Nephron (organoid): ENCODE measurements around the gene EPHB6.
A peak's percentile ranks its signal among the peaks of the same experiment; 100 is the strongest.

Experiments used
- H3K27ac Mint-ChIP-seq, 3 experiments: 2 replicates each; pipeline ENCODE4 v1.8.0; 2020; ENCODE audit warnings: mixed read lengths in 3 of 3, mild to moderate bottlenecking in 2 of 3, moderate library complexity in 1 of 3
- H3K27me3 Mint-ChIP-seq: 2 replicates; pipeline ENCODE4 v1.8.0; 2021; ENCODE audit warnings: low read depth, mild to moderate bottlenecking, moderate library complexity, mixed read lengths
- H3K36me3 Mint-ChIP-seq: 2 replicates; pipeline ENCODE4 v1.8.0; 2020; ENCODE audit warnings: low read depth, mixed read lengths
- H3K4me1 Mint-ChIP-seq: 2 replicates; pipeline ENCODE4 v1.8.0; 2020; ENCODE audit warnings: mixed read lengths
- H3K4me3 Mint-ChIP-seq, 3 experiments: 2 replicates each; pipeline ENCODE4 v1.8.0; 2020; ENCODE audit warnings: mild to moderate bottlenecking in 3 of 3, mixed read lengths in 3 of 3, moderate library complexity in 2 of 3
- H3K9me3 Mint-ChIP-seq: 2 replicates; pipeline ENCODE4 v1.8.0; 2020; ENCODE audit warnings: mixed read lengths
- CTCF ChIP-seq, 3 experiments: fragments of 200-600 bp; sonication (generic); IDR thresholded peaks; one replicate each; pipeline ENCODE4 v1.5.0; 2021; ENCODE audit warnings: antibody characterized with exemption in 3 of 3; ENCODE audit not compliant: unreplicated experiment in 3 of 3

EPHB6 gene

GRCh38 chr7:142883571-142884285 lies 28.9 kb downstream of the EPHB6 start:
- Mint-ChIP-seq H3K4me3 (peak overlapping the region in 2 of 3 experiments; percentile 14 to 28), H3K27me3 (peaks cover 16% of the 10 kb centered on the region)

GRCh38 chr7:142884286-142884640 lies 29.4 kb downstream of the EPHB6 start:
- Mint-ChIP-seq H3K36me3 (no peaks in the 10 kb centered on the region), H3K9me3 (no peaks in the 10 kb centered on the region), H3K4me1 (no peaks in the 10 kb centered on the region), H3K27me3 (peaks cover 16% of the 10 kb centered on the region), H3K27ac (peak overlapping the region; percentile 33 to 79 (median 69)), H3K4me3 (peak overlapping the region in 2 of 3 experiments; percentile 14 to 58)
- no peak for TF ChIP-seq CTCF (IDR thresholded peaks at IDR 0.05; ENCODE audit: unreplicated experiment in 3 of 3)

More at GRCh38 chr7:142883571-142884285, 28.9 kb downstream of the EPHB6 start:
- Mint-ChIP-seq H3K4me1 (no peaks in the 10 kb centered on the region), H3K27ac (peak overlapping the region; percentile 33 to 79 (median 69)), H3K9me3 (no peaks in the 10 kb centered on the region), H3K36me3 (no peaks in the 10 kb centered on the region)
- TF ChIP-seq CTCF (IDR thresholded peaks at IDR 0.05; ENCODE audit: unreplicated experiment in 3 of 3) = no peak

- Mint-ChIP-seq H3K4me3 (peak within 1 kb of the TSS in 2 of 3 experiments; percentile 47 to 77), H3K27me3 (peaks cover 6% of the 10 kb centered on the region), H3K4me1 (no peaks in the 10 kb centered on the region), H3K9me3 (no peaks in the 10 kb centered on the region), H3K27ac (peak within 1 kb of the TSS; percentile 33 to 79 (median 69)), H3K36me3 (no peaks in the 10 kb centered on the region)
- no peak for TF ChIP-seq CTCF (IDR thresholded peaks at IDR 0.05; ENCODE audit: unreplicated experiment in 3 of 3)
Observed at GRCh38 chr7:142885311-142886230, 30.7 kb downstream of the EPHB6 start, which contains the start of gene TRPV6. TRPV6 (minus strand) TSS chr7:142885745.

- Mint-ChIP-seq H3K27me3 (peaks cover 3% of the 10 kb centered on the region), H3K4me1 (no peaks in the 10 kb centered on the region), H3K4me3 (no peak overlapping the region), H3K27ac (peak overlapping the region in 1 of 3 experiments; percentile 13), H3K9me3 (no peaks in the 10 kb centered on the region), H3K36me3 (no peaks in the 10 kb centered on the region)
- no peak for TF ChIP-seq CTCF (IDR thresholded peaks at IDR 0.05; ENCODE audit: unreplicated experiment in 3 of 3)
Observed at GRCh38 chr7:142886866-142887265, 32.0 kb downstream of the EPHB6 start.

GRCh38 chr7:142887282-142888015 lies 32.6 kb downstream of the EPHB6 start:
- TF ChIP-seq CTCF (IDR thresholded peaks at IDR 0.05; ENCODE audit: unreplicated experiment in 3 of 3) = no peak
- peak overlapping the region in 1 of 3 experiments; percentile 13 for H3K27ac Mint-ChIP-seq
- H3K4me3 Mint-ChIP-seq = no peak overlapping the region
- peaks cover 3% of the 10 kb centered on the region for H3K27me3 Mint-ChIP-seq
- H3K36me3 Mint-ChIP-seq = no peaks in the 10 kb centered on the region
- no peaks in the 10 kb centered on the region for H3K4me1 Mint-ChIP-seq
- no peaks in the 10 kb centered on the region for H3K9me3 Mint-ChIP-seq
